PC-9 (cell line): ENCODE measurements around the gene OCSTAMP. TPM values are rescaled to one million over a fixed set of nuclear protein-coding genes. Genes with fewer than 3 reads are reported as not detected.

Experiments
- BruUV-seq: library from RNA; stranded (reverse); fragments of 400-500 nt; replicated peaks from 2 replicates; lab custom pipeline; 2021; lab: Mats Ljungman, UMichigan
- CTCF ChIA-PET: fragments of 300-600 bp; sonication (Branson Sonifier 250); formaldehyde crosslinking; loops from one replicate; lab custom pipeline; 2022; ENCODE audit warnings: antibody characterized with exemption; lab: Charles Lee
- POLR2A ChIA-PET: fragments of 300-600 bp; sonication (Branson Sonifier 250); formaldehyde crosslinking; loops from one replicate; lab custom pipeline; 2022; ENCODE audit warnings: antibody characterized with exemption; ENCODE audit not compliant: unreplicated experiment; lab: Charles Lee
- DNase-seq, 2 experiments: peaks; one replicate each; pipeline versions ENCODE4 v3.0.0 to v3.0.0-alpha.2; 2015 to 2022; ENCODE audit warnings: mixed read lengths in 1 of 2
- H2AFZ ChIP-seq: fragments of 200-600 bp; sonication (generic); 2 replicates; pipeline ENCODE4 v1.8.1; 2017; ENCODE audit warnings: antibody characterized with exemption
- H3F3A ChIP-seq: fragments of 200-600 bp; sonication (generic); 2 replicates; pipeline ENCODE4 v1.8.1; 2017; ENCODE audit warnings: antibody characterized with exemption, mild to moderate bottlenecking, low read depth; ENCODE audit not compliant: insufficient read depth
- H3K27ac ChIP-seq: fragments of 200-600 bp; sonication (generic); 2 replicates; pipeline ENCODE4 v1.6.1; 2016; ENCODE audit warnings: mixed run types
- H3K27me3 ChIP-seq: fragments of 200-600 bp; sonication (generic); 2 replicates; pipeline ENCODE4 v1.6.1; 2016; ENCODE audit warnings: low read depth, mixed run types; ENCODE audit not compliant: insufficient read depth
- H3K36me3 ChIP-seq: fragments of 200-600 bp; sonication (generic); 2 replicates; pipeline ENCODE4 v1.6.1; 2016; ENCODE audit warnings: low read depth, mixed run types
- H3K4me1 ChIP-seq: fragments of 200-600 bp; sonication (generic); replicated peaks from 2 replicates; pipeline ENCODE4 v1.6.1; 2016; ENCODE audit warnings: mixed run types; ENCODE audit not compliant: insufficient read depth
- H3K4me2 ChIP-seq: fragments of 200-600 bp; sonication (generic); 2 replicates; pipeline ENCODE4 v1.6.1; 2017; ENCODE audit warnings: mixed run types
- H3K4me3 ChIP-seq: fragments of 200-600 bp; sonication (generic); 2 replicates; pipeline ENCODE4 v1.6.1; 2016; ENCODE audit warnings: mixed run types
- H3K79me2 ChIP-seq: fragments of 200-600 bp; sonication (generic); 2 replicates; pipeline ENCODE4 v1.6.1; 2017; ENCODE audit warnings: low read depth, mixed run types
- H3K9me2 ChIP-seq: fragments of 200-600 bp; sonication (generic); 2 replicates; pipeline ENCODE4 v1.8.1; 2017; ENCODE audit warnings: mild to moderate bottlenecking; ENCODE audit not compliant: insufficient read depth
- H3K9me3 ChIP-seq: fragments of 200-600 bp; sonication (generic); 2 replicates; pipeline ENCODE4 v1.8.1; 2016; ENCODE audit warnings: low read depth; ENCODE audit not compliant: insufficient read depth
- H4K20me1 ChIP-seq: fragments of 200-600 bp; sonication (generic); 2 replicates; pipeline ENCODE4 v1.8.1; 2017; ENCODE audit not compliant: insufficient read depth
- CTCF ChIP-seq: fragments of 200-600 bp; sonication (generic); conservative IDR thresholded peaks from 2 replicates; pipeline ENCODE4 v1.6.1; 2017; ENCODE audit warnings: mixed run types, antibody characterized with exemption, mild to moderate bottlenecking, moderate library complexity
- EZH2 ChIP-seq: fragments of 200-600 bp; sonication (generic); IDR thresholded peaks from 2 replicates; pipeline ENCODE4 v1.8.0; 2017; ENCODE audit warnings: antibody characterized with exemption, low read depth
- intact Hi-C: fragments of 100-400 bp; cut with micrococcal nuclease; formaldehyde crosslinking; loops from one replicate; pipeline ENCODE4 v1.10.0; 2022; ENCODE audit not compliant: unreplicated experiment
- total RNA-seq: library from RNA; stranded (reverse); gene quantifications from 2 replicates; pipeline ENCODE4 v1.2.3, GENCODE V29; 2021

Gene OCSTAMP
- total RNA-seq, 1 experiment from 2014 or later, result not detected

GRCh38 chr20:46588532-46589511 is 38.4 kb upstream of the OCSTAMP start:
- H3K27ac ChIP-seq, result no peak overlapping the region
- no peak overlapping the region for H2AFZ ChIP-seq
- no peaks in the 10 kb centered on the region for H3K4me1 ChIP-seq
- H3K27me3 ChIP-seq, result no peaks in the 10 kb centered on the region
- H3K9me2 ChIP-seq, result no peaks in the 10 kb centered on the region
- no peak overlapping the region for H3K4me2 ChIP-seq
- ChIA-PET POLR2A (no interaction called here), CTCF (no interaction called here)
- no peaks in the 10 kb centered on the region for H4K20me1 ChIP-seq
- H3F3A ChIP-seq, result no peaks in the 10 kb centered on the region
- no peaks in the 10 kb centered on the region for H3K9me3 ChIP-seq
- intact Hi-C loops, result no loop called here
- no TSS peak for BruUV-seq
- no peak overlapping the region for H3K4me3 ChIP-seq
- no peak for TF ChIP-seq EZH2
- no peak for TF ChIP-seq CTCF
- H3K79me2 ChIP-seq, result no peaks in the 10 kb centered on the region
- H3K36me3 ChIP-seq, result no peaks in the 10 kb centered on the region
- peak in 1 of 2 experiments; percentile 5 for DNase-seq

GRCh38 chr20:46587986-46588385 is 37.5 kb upstream of the OCSTAMP start:
- H3F3A ChIP-seq, result no peaks in the 10 kb centered on the region
- H2AFZ ChIP-seq, result no peak overlapping the region
- H4K20me1 ChIP-seq, result no peaks in the 10 kb centered on the region
- intact Hi-C loops, result no loop called here
- no peaks in the 10 kb centered on the region for H3K79me2 ChIP-seq
- ChIA-PET POLR2A (no interaction called here), CTCF (no interaction called here)
- no TSS peak for BruUV-seq
- no peaks in the 10 kb centered on the region for H3K27me3 ChIP-seq
- TF ChIP-seq EZH2, result no peak
- no peak for TF ChIP-seq CTCF
- H3K9me3 ChIP-seq, result no peaks in the 10 kb centered on the region
- no peaks in the 10 kb centered on the region for H3K9me2 ChIP-seq
- no peaks in the 10 kb centered on the region for H3K4me1 ChIP-seq
- H3K27ac ChIP-seq, result no peak overlapping the region
- H3K4me2 ChIP-seq, result no peak overlapping the region
- no peaks in the 10 kb centered on the region for H3K36me3 ChIP-seq
- peak in 1 of 2 experiments; percentile 21 for DNase-seq
- no peak overlapping the region for H3K4me3 ChIP-seq

GRCh38 chr20:46586724-46587123 is 36.3 kb upstream of the OCSTAMP start:
- TF ChIP-seq EZH2 (no peak), CTCF (no peak)
- Histone ChIP-seq H3K4me3 (no peak overlapping the region), H3K27ac (no peak overlapping the region), H3K27me3 (no peaks in the 10 kb centered on the region), H3K4me1 (no peaks in the 10 kb centered on the region), H3K9me2 (no peaks in the 10 kb centered on the region), H3K9me3 (no peaks in the 10 kb centered on the region), H3K79me2 (no peaks in the 10 kb centered on the region), H3K4me2 (no peak overlapping the region), H3F3A (no peaks in the 10 kb centered on the region), H4K20me1 (no peaks in the 10 kb centered on the region), H2AFZ (no peak overlapping the region), H3K36me3 (no peaks in the 10 kb centered on the region)
- CTCF ChIA-PET, result no interaction called here
- no peak for DNase-seq
- intact Hi-C loops, result no loop called here
- POLR2A ChIA-PET, result no interaction called here
- no TSS peak for BruUV-seq
